ENCODE results near the gene ADCY3. TPM values are rescaled to one million over a fixed set of nuclear protein-coding genes. Genes with fewer than 3 reads are reported as not detected.

ADCY3 gene
- total RNA-seq, 5 donors from 2014 or later (not counting 1 experiment from before 2014, with no cell fraction given): 21.4 to 35.6 (median 32.8) TPM

DNA sequence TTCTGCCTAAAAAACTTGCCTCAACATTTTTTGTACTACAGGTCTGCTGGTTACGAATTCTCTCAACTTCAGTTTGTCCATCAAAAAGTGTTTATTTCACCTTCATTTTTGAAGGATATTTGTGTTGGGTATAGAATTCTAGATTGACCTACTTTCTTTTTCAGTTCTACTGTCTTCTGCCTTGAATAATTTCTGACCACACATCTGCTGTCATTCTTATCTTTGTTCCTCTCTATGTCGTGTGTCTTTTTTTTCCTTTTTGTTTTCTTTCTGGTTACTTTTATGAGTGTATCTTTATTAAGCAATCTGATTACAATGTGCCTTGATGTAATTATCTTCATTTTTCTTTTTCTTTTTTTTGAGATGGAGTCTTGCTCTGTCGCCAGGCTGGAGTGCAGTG is 25.3 kb downstream of the ADCY3 start:
- H3K27ac ChIP-seq (ENCODE audit: low read length): no peak overlapping the region
- no peaks in the 10 kb centered on the region for H3K9me3 ChIP-seq
- H3K4me1 ChIP-seq (ENCODE audit: control insufficient read depth in 1 of 2, extremely low read depth in 1 of 2, insufficient read depth in 2 of 2, low read length in 2 of 2): no peaks in the 10 kb centered on the region
- Mint-ChIP-seq H3K9me3 (peaks cover 18 to 25% (median 23%) of the 10 kb centered on the region in 3 donors), H3K4me1 (no peaks in the 10 kb centered on the region), H3K27ac (no peak overlapping the region), H3K4me3 (no peak overlapping the region), H3K36me3 (peaks cover 47% of the 10 kb centered on the region), H3K27me3 (no peaks in the 10 kb centered on the region)
- no peak overlapping the region for H3K4me3 ChIP-seq (ENCODE audit: control insufficient read depth in 1 of 2, extremely low read depth in 1 of 2, low read length in 1 of 2)
- ChIA-PET CTCF (no interaction called here), POLR2A (interaction anchor here in 1 of 2 donors (0.6 kb wide), 1 partner anchor 205 kb away, joined by 3 read pairs; no protein-coding TSS in a partner anchor)
- no peaks in the 10 kb centered on the region for H3K27me3 ChIP-seq (replicated peaks in 1 of 2; ENCODE audit: control insufficient read depth in 2 of 2, extremely low read depth in 1 of 2, insufficient read depth in 2 of 2, low read length in 1 of 2)
- 100% methylated on average over 1 of the region's 3 CpGs for WGBS (ENCODE audit: insufficient coverage)
- DNase-seq (no peak), ATAC-seq (replicated peaks in 1 of 4) (no peak)
- peaks cover 0 to 4% of the 10 kb centered on the region in 2 donors for H3K36me3 ChIP-seq (ENCODE audit: control insufficient read depth in 2 of 2, extremely low read depth in 1 of 2, insufficient read depth in 1 of 2, low read length in 1 of 2)

DNA sequence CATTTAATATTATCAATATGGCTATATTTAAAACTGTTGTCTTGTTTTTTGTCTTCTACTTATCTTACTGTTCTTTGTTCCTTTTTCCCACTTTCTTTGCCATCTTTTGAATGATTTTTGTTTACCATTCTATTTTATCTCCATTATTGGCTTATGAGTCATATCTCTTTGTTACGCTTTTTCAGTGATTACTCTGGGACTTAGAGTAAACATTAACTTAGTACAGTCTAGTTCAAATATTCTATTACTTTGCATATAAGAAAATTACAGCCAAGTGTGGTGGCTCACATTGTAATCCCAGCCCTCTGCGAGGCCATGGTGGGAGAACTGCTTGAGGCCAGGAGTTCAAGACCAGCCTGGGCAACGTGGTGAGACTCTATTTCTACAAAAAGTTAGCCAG is 26.1 kb downstream of the ADCY3 start:
- DNase-seq: no peak
- H3K27me3 Mint-ChIP-seq: no peaks in the 10 kb centered on the region
- no peak overlapping the region for H3K27ac ChIP-seq (ENCODE audit: low read length)
- H3K36me3 Mint-ChIP-seq: peaks cover 42% of the 10 kb centered on the region
- WGBS (ENCODE audit: insufficient coverage): 81% methylated on average over 2 of the region's 3 CpGs
- H3K9me3 Mint-ChIP-seq: peaks cover 18 to 25% (median 23%) of the 10 kb centered on the region in 3 donors
- ATAC-seq (replicated peaks in 1 of 4): no peak
- no peak overlapping the region for H3K4me3 Mint-ChIP-seq
- CTCF ChIA-PET: no interaction called here
- no peaks in the 10 kb centered on the region for H3K9me3 ChIP-seq
- no peaks in the 10 kb centered on the region for H3K4me1 ChIP-seq (ENCODE audit: control insufficient read depth in 1 of 2, extremely low read depth in 1 of 2, insufficient read depth in 2 of 2, low read length in 2 of 2)
- POLR2A ChIA-PET: interaction anchor here in 1 of 2 donors (0.6 kb wide), 1 partner anchor 680 kb away, joined by 3 read pairs; no protein-coding TSS in a partner anchor
- no peaks in the 10 kb centered on the region for H3K4me1 Mint-ChIP-seq
- no peak overlapping the region for H3K4me3 ChIP-seq (ENCODE audit: control insufficient read depth in 1 of 2, extremely low read depth in 1 of 2, low read length in 1 of 2)
- H3K27ac Mint-ChIP-seq: no peak overlapping the region
- peaks cover 0 to 4% of the 10 kb centered on the region in 2 donors for H3K36me3 ChIP-seq (ENCODE audit: control insufficient read depth in 2 of 2, extremely low read depth in 1 of 2, insufficient read depth in 1 of 2, low read length in 1 of 2)
- no peaks in the 10 kb centered on the region for H3K27me3 ChIP-seq (replicated peaks in 1 of 2; ENCODE audit: control insufficient read depth in 2 of 2, extremely low read depth in 1 of 2, insufficient read depth in 2 of 2, low read length in 1 of 2)

DNA sequence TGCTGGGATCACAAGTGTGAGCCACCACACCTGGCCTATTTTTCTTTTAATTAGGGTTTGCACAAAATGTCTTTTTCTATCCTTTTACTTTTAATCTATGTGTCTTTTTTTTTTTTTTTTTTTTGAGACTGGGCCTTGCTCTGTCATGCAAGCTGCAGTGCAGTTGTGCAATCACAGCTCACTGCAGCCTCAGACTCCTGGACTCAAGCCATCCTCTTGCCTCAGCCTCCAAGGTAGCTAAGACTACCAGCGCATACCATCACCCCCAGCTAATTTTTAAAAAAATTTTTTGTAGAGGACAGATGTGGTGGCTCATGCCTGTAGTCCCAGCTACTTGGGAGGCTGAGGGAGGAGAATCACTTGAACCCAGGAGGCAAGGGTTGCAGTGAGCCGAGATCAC is 27.1 kb downstream of the ADCY3 start:
- H3K27me3 Mint-ChIP-seq: no peaks in the 10 kb centered on the region
- H3K4me1 Mint-ChIP-seq: peaks cover 0 to 3% (median 0%) of the 10 kb centered on the region in 3 donors
- no peak for DNase-seq
- H3K36me3 ChIP-seq (ENCODE audit: control insufficient read depth in 2 of 2, extremely low read depth in 1 of 2, insufficient read depth in 1 of 2, low read length in 1 of 2): no peaks in the 10 kb centered on the region
- no peaks in the 10 kb centered on the region for H3K4me1 ChIP-seq (ENCODE audit: control insufficient read depth in 1 of 2, extremely low read depth in 1 of 2, insufficient read depth in 2 of 2, low read length in 2 of 2)
- H3K27ac ChIP-seq (ENCODE audit: low read length): no peak overlapping the region
- no peak overlapping the region for H3K27ac Mint-ChIP-seq
- ChIA-PET POLR2A (interaction anchor here in 1 of 2 donors (0.7 kb wide), 1 partner anchor 32 kb away, joined by 6 read pairs; no protein-coding TSS in a partner anchor), CTCF (no interaction called here)
- H3K36me3 Mint-ChIP-seq: peaks cover 37% of the 10 kb centered on the region
- H3K27me3 ChIP-seq (replicated peaks in 1 of 2; ENCODE audit: control insufficient read depth in 2 of 2, extremely low read depth in 1 of 2, insufficient read depth in 2 of 2, low read length in 1 of 2): no peaks in the 10 kb centered on the region
- no peak overlapping the region for H3K4me3 Mint-ChIP-seq
- WGBS (ENCODE audit: insufficient coverage): 100% methylated on average over 1 of the region's 2 CpGs
- H3K9me3 Mint-ChIP-seq: peaks cover 18 to 25% (median 23%) of the 10 kb centered on the region in 3 donors
- H3K9me3 ChIP-seq: no peaks in the 10 kb centered on the region
- no peak overlapping the region for H3K4me3 ChIP-seq (ENCODE audit: control insufficient read depth in 1 of 2, extremely low read depth in 1 of 2, low read length in 1 of 2)
- no peak for ATAC-seq (replicated peaks in 1 of 4)

DNA sequence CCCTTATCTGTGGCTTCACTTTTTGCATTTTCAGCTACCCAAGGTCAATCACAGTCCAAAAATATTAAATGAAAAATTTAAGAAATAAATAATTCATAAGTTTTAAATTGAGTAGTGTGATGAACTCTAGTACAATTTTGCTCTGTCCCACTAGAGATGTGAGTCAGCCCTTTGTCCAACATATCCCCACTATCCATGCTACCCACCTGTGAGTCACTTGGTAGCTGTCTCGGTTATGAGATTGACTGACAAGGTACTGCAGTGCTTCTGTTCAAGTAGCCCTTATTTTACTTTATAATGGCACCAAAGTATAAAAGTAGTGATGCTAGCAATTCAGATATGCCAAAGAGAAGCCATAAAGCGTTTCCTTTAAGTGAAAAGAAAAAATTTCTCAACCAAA is 28.8 kb downstream of the ADCY3 start:
- no peak for ATAC-seq (replicated peaks in 1 of 4)
- peaks cover 0 to 7% (median 5%) of the 10 kb centered on the region in 3 donors for H3K4me1 Mint-ChIP-seq

DNA sequence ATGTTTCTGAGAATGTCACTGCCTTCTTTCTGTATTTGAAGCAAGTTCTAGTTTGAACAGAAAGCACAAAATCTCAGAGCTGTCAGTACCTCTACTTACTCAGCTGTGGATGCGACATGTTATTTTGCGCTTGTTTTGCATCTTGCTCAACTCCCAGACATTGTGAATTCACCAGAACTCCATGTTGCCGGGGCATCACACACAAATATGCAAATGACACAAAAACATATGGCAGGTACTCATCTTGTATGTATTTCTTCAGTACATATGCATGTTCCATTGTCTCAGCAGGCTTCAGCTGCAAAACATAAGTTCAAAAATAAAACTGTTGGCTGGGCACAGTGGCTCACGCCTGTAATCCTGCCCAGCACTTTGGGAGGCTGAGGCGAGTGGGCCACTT is 30.8 kb downstream of the ADCY3 start:
- H3K27me3 Mint-ChIP-seq: no peaks in the 10 kb centered on the region
- Histone ChIP-seq H3K4me1 (ENCODE audit: control insufficient read depth in 1 of 2, extremely low read depth in 1 of 2, insufficient read depth in 2 of 2, low read length in 2 of 2) (no peaks in the 10 kb centered on the region), H3K4me3 (ENCODE audit: control insufficient read depth in 1 of 2, extremely low read depth in 1 of 2, low read length in 1 of 2) (no peak overlapping the region), H3K9me3 (no peaks in the 10 kb centered on the region), H3K36me3 (ENCODE audit: control insufficient read depth in 2 of 2, extremely low read depth in 1 of 2, insufficient read depth in 1 of 2, low read length in 1 of 2) (no peaks in the 10 kb centered on the region), H3K27me3 (replicated peaks in 1 of 2; ENCODE audit: control insufficient read depth in 2 of 2, extremely low read depth in 1 of 2, insufficient read depth in 2 of 2, low read length in 1 of 2) (no peaks in the 10 kb centered on the region), H3K27ac (ENCODE audit: low read length) (no peak overlapping the region)
- H3K27ac Mint-ChIP-seq: no peak overlapping the region
- no peak for DNase-seq
- ChIA-PET CTCF (no interaction called here), POLR2A (no interaction called here)
- peaks cover 4 to 5% (median 4%) of the 10 kb centered on the region in 3 donors for H3K9me3 Mint-ChIP-seq
- peaks cover 9% of the 10 kb centered on the region for H3K36me3 Mint-ChIP-seq
- 94% methylated on average over 3 of the region's 5 CpGs for WGBS (ENCODE audit: insufficient coverage)
- no peak overlapping the region for H3K4me3 Mint-ChIP-seq
- no peak for ATAC-seq (replicated peaks in 1 of 4)
- peaks cover 5 to 19% (median 9%) of the 10 kb centered on the region in 3 donors for H3K4me1 Mint-ChIP-seq

More for the DNA sequence above, 28.8 kb downstream of the ADCY3 start:
- Histone ChIP-seq H3K9me3 (no peaks in the 10 kb centered on the region), H3K36me3 (ENCODE audit: control insufficient read depth in 2 of 2, extremely low read depth in 1 of 2, insufficient read depth in 1 of 2, low read length in 1 of 2) (no peaks in the 10 kb centered on the region), H3K27me3 (replicated peaks in 1 of 2; ENCODE audit: control insufficient read depth in 2 of 2, extremely low read depth in 1 of 2, insufficient read depth in 2 of 2, low read length in 1 of 2) (no peaks in the 10 kb centered on the region), H3K4me3 (ENCODE audit: control insufficient read depth in 1 of 2, extremely low read depth in 1 of 2, low read length in 1 of 2) (no peak overlapping the region), H3K4me1 (ENCODE audit: control insufficient read depth in 1 of 2, extremely low read depth in 1 of 2, insufficient read depth in 2 of 2, low read length in 2 of 2) (no peaks in the 10 kb centered on the region), H3K27ac (ENCODE audit: low read length) (no peak overlapping the region)
- WGBS (ENCODE audit: insufficient coverage): no CpG with 5 or more reads among the region's 2 CpGs
- ChIA-PET POLR2A (no interaction called here), CTCF (no interaction called here)
- Mint-ChIP-seq H3K27ac (no peak overlapping the region), H3K36me3 (peaks cover 22% of the 10 kb centered on the region), H3K27me3 (no peaks in the 10 kb centered on the region), H3K9me3 (peaks cover 15 to 20% (median 19%) of the 10 kb centered on the region in 3 donors), H3K4me3 (no peak overlapping the region)
- DNase-seq: no peak

DNA sequence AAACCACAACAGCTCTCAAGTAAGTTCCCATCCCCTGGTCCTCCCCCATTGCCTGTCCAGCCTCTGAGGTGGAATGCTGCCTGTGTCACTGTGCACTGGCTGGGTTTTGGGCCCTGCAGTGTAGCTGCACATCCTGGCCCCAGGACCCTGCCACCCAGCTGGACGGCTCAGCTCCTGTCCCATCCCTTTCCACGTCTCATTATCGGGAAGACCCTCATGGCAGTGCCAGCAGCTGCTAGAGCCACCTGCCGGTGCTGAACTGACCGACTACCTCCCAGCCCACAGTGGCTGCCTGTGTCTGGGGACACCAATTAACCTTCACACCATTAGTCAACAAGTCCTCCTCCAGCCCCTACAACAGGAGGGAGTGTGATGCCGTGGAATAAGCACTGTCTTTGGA is 31.9 kb downstream of the ADCY3 start:
- H3K27me3 ChIP-seq (replicated peaks in 1 of 2; ENCODE audit: control insufficient read depth in 2 of 2, extremely low read depth in 1 of 2, insufficient read depth in 2 of 2, low read length in 1 of 2): no peaks in the 10 kb centered on the region
- no peaks in the 10 kb centered on the region for H3K4me1 ChIP-seq (ENCODE audit: control insufficient read depth in 1 of 2, extremely low read depth in 1 of 2, insufficient read depth in 2 of 2, low read length in 2 of 2)
- Mint-ChIP-seq H3K4me3 (no peak overlapping the region), H3K9me3 (peaks cover 0 to 2% (median 0%) of the 10 kb centered on the region in 3 donors), H3K27ac (no peak overlapping the region), H3K4me1 (peaks cover 14 to 23% (median 17%) of the 10 kb centered on the region in 3 donors), H3K27me3 (no peaks in the 10 kb centered on the region), H3K36me3 (peaks cover 5% of the 10 kb centered on the region)
- ChIA-PET CTCF (no interaction called here), POLR2A (no interaction called here)
- 97% methylated on average over 6 of the region's 6 CpGs for WGBS (ENCODE audit: insufficient coverage)
- H3K9me3 ChIP-seq: no peaks in the 10 kb centered on the region
- no peak overlapping the region for H3K27ac ChIP-seq (ENCODE audit: low read length)
- DNase-seq (no peak), ATAC-seq (replicated peaks in 1 of 4) (no peak)
- H3K36me3 ChIP-seq (ENCODE audit: control insufficient read depth in 2 of 2, extremely low read depth in 1 of 2, insufficient read depth in 1 of 2, low read length in 1 of 2): no peaks in the 10 kb centered on the region
- H3K4me3 ChIP-seq (ENCODE audit: control insufficient read depth in 1 of 2, extremely low read depth in 1 of 2, low read length in 1 of 2): no peak overlapping the region
